B cell (primary cell): ENCODE data around the gene ATPAF2. TPM values are rescaled to one million over a fixed set of nuclear protein-coding genes. Genes with fewer than 3 reads are reported as not detected.

Experiments
- ATAC-seq: fragments of 200-7000 bp; cut with Tn5 transposase; one replicate; pipeline ENCODE4 v1.10.0; 2021; ENCODE audit warnings: low read depth, mild to moderate bottlenecking, moderate number of reproducible peaks, moderate library complexity
- CTCF ChIA-PET: fragments of 350-600 bp; sonication (Branson Sonifier 250); formaldehyde crosslinking; loops from one replicate; lab custom pipeline; 2021; ENCODE audit warnings: antibody characterized with exemption, inconsistent platforms; lab: Charles Lee
- POLR2A ChIA-PET: fragments of 350-600 bp; sonication (Branson Sonifier 250); formaldehyde crosslinking; loops from one replicate; lab custom pipeline; 2021; ENCODE audit warnings: antibody characterized with exemption; lab: Charles Lee
- DNase-seq: peaks from one replicate; pipeline ENCODE4 v3.0.0; 2013
- H2AFZ ChIP-seq: 2 replicates; pipeline ENCODE4 v1.6.1; 2012; ENCODE audit warnings: mild to moderate bottlenecking, low read depth, low read length; ENCODE audit not compliant: insufficient read depth, poor library complexity, severe bottlenecking
- H3K27ac ChIP-seq, 2 donors: 1 replicate in 1 of 2; 2 replicates in 1 of 2; pipeline ENCODE4 v1.5.1; 2012 to 2013; ENCODE audit warnings: low read length in 2 of 2, mild to moderate bottlenecking in 2 of 2, moderate library complexity in 1 of 2
- H3K27me3 ChIP-seq, 4 experiments: fragments of 200-600 bp in 1 of 4; sonication (generic) in 1 of 4; replicated peaks in 1 of 4; 1 replicate in 2 of 4; 2 replicates in 2 of 4; pipeline versions ENCODE4 v1.6.1 to v1.7.0; 2013 to 2016; ENCODE audit warnings: low read length in 3 of 4, mild to moderate bottlenecking in 2 of 4, mixed read lengths in 1 of 4, moderate library complexity in 1 of 4; ENCODE audit not compliant: insufficient read depth in 4 of 4, control insufficient read depth in 3 of 4; ENCODE audit errors: control extremely low read depth in 1 of 4
- H3K36me3 ChIP-seq, 2 experiments: replicated peaks in 1 of 2; 1 replicate in 1 of 2; 2 replicates in 1 of 2; pipeline versions ENCODE4 v1.6.1 to v1.7.1; 2013; ENCODE audit warnings: low read length in 1 of 2; ENCODE audit not compliant: insufficient read depth in 2 of 2, control insufficient read depth in 1 of 2; ENCODE audit errors: control extremely low read depth in 1 of 2, extremely low read depth in 1 of 2
- H3K4me1 ChIP-seq, 2 donors: fragments of 200-600 bp in 1 of 2; sonication (generic) in 1 of 2; 1 replicate in 1 of 2; 2 replicates in 1 of 2; pipeline versions ENCODE4 v1.5.1 to v1.6.1; 2013 to 2017; ENCODE audit warnings: low read length in 2 of 2; ENCODE audit not compliant: control insufficient read depth in 2 of 2, insufficient read depth in 2 of 2
- H3K4me2 ChIP-seq: replicated peaks from 2 replicates; pipeline ENCODE3; 2012; ENCODE audit warnings: mild to moderate bottlenecking, low read depth, low read length; ENCODE audit not compliant: poor library complexity, severe bottlenecking
- H3K4me3 ChIP-seq, 5 experiments: fragments of 200-600 bp in 1 of 5; sonication (generic) in 1 of 5; 1 replicate in 3 of 5; 2 replicates in 2 of 5; pipeline versions ENCODE4 v1.5.1 to v1.7.0; 2011 to 2016; ENCODE audit warnings: low read length in 4 of 5, mild to moderate bottlenecking in 4 of 5, low read depth in 2 of 5, control low read depth in 1 of 5, moderate library complexity in 1 of 5; ENCODE audit not compliant: insufficient read depth in 1 of 5; ENCODE audit errors: control extremely low read depth in 1 of 5, extremely low read depth in 1 of 5
- H3K79me2 ChIP-seq: fragments of 200-600 bp; sonication (generic); one replicate; pipeline ENCODE4 v1.6.0; 2016; ENCODE audit warnings: low read length; ENCODE audit not compliant: control insufficient read depth, insufficient read depth
- H3K9ac ChIP-seq: fragments of 200-600 bp; sonication (generic); 2 replicates; pipeline ENCODE4 v1.6.1; 2017; ENCODE audit warnings: mild to moderate bottlenecking, low read length, moderate library complexity
- H3K9me3 ChIP-seq, 3 donors: one replicate each; pipeline versions ENCODE4 v1.6.1 to v1.7.1; 2013; ENCODE audit warnings: low read length in 2 of 3; ENCODE audit not compliant: control insufficient read depth in 2 of 3, insufficient read depth in 1 of 3; ENCODE audit errors: control extremely low read depth in 1 of 3
- H4K20me1 ChIP-seq: 2 replicates; pipeline ENCODE4 v1.6.0; 2012; ENCODE audit warnings: mild to moderate bottlenecking, low read length; ENCODE audit not compliant: insufficient read depth, control insufficient read depth, poor library complexity, severe bottlenecking
- H3K27ac Mint-ChIP-seq: one replicate; pipeline ENCODE4 v1.8.0; 2021; ENCODE audit warnings: mixed read lengths
- H3K27me3 Mint-ChIP-seq: one replicate; pipeline ENCODE4 v1.8.0; 2021; ENCODE audit warnings: mixed read lengths
- H3K4me1 Mint-ChIP-seq: one replicate; pipeline ENCODE4 v1.8.0; 2021; ENCODE audit warnings: mixed read lengths
- H3K4me3 Mint-ChIP-seq: one replicate; pipeline ENCODE4 v1.8.0; 2021; ENCODE audit warnings: mixed read lengths
- H3K9me3 Mint-ChIP-seq: one replicate; pipeline ENCODE4 v1.8.0; 2022; ENCODE audit warnings: mixed read lengths; ENCODE audit not compliant: insufficient read depth
- EZH2 ChIP-seq: IDR thresholded peaks from 2 replicates; pipeline ENCODE4 v1.6.1; 2012; ENCODE audit warnings: borderline replicate concordance, low read depth, mild to moderate bottlenecking, moderate library complexity, low read length; ENCODE audit not compliant: insufficient read depth, poor library complexity, severe bottlenecking
- WGBS: methylation state at CpG from one replicate; pipeline ENCODE4 v1.1.5; 2013; ENCODE audit warnings: missing lambda C conversion rate; ENCODE audit not compliant: insufficient coverage; 5-methylcytosine and 5-hydroxymethylcytosine counted together
- intact Hi-C: fragments of 100-400 bp; cut with micrococcal nuclease; formaldehyde crosslinking; loops from one replicate; pipeline ENCODE4 v1.10.0; 2022
- polyA plus RNA-seq: library from polyadenylated mRNA; depleted of rRNA; stranded (reverse); fragments of >200 nt; gene quantifications from 2 replicates; pipeline ENCODE4 v1.2.3, GENCODE V29; 2012
- total RNA-seq, 2 donors: library from RNA; stranded (reverse); fragments of 120-200 nt in 1 of 2; gene quantifications; 1 replicate in 1 of 2; 2 replicates in 1 of 2; pipeline versions ENCODE4 v1.2.3 to v1.2.4, GENCODE V29; 2013 to 2022
- TF ChIP-seq, protein P1 (sequence below): fragments of 200-600 bp; IDR thresholded peaks from one replicate; pipeline ENCODE4 v1.8.0; 2022; ENCODE audit warnings: antibody characterized with exemption, mild to moderate bottlenecking

Gene ATPAF2
- total and polyA plus RNA-seq, 2 donors (not counting 1 experiment from before 2014, with no cell fraction given): 60.5 to 73.5 TPM

DNA sequence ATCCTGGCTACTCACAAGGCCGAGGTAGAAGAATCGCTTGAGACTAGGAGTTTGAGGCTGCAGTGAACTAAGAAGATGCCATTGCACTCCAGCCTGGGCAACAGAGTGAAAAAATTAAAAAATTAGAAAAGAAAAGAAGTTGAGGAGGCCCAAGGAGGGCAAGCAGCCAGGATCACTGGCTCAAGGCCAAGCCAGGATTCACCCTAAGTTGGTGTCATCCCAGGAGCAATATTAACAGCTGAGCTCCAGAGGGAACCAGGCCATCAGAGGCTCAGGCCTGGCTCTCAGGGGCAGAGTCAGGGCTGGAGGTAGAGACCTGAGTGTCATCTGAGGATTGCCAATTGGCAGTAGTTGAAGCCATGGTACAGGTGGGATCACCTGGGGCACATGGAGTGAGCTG is 45.6 kb downstream of the ATPAF2 start:
- DNase-seq (no peak), ATAC-seq (no peak)
- Histone ChIP-seq H3K4me1 (no peaks in the 10 kb centered on the region), H3K9me3 (no peaks in the 10 kb centered on the region), H3K9ac (no peak overlapping the region), H3K4me3 (no peak overlapping the region), H3K79me2 (no peaks in the 10 kb centered on the region), H3K27ac (no peak overlapping the region), H3K27me3 (no peaks in the 10 kb centered on the region), H2AFZ (no peak overlapping the region), H3K4me2 (no peak overlapping the region), H3K36me3 (no peaks in the 10 kb centered on the region), H4K20me1 (no peaks in the 10 kb centered on the region)
- H3K4me1 Mint-ChIP-seq: no peaks in the 10 kb centered on the region
- H3K9me3 Mint-ChIP-seq: no peaks in the 10 kb centered on the region
- H3K27me3 Mint-ChIP-seq: no peaks in the 10 kb centered on the region
- H3K4me3 Mint-ChIP-seq: no peak overlapping the region
- no peak overlapping the region for H3K27ac Mint-ChIP-seq
- 100% methylated on average over 1 of the region's 2 CpGs for WGBS
- POLR2A ChIA-PET: no interaction called here
- intact Hi-C loops: no loop called here
- CTCF ChIA-PET: interaction anchor here (1.4 kb wide), 1 partner anchor 9 kb away, joined by 3 read pairs; no protein-coding TSS in a partner anchor
- TF ChIP-seq, protein P1, sequence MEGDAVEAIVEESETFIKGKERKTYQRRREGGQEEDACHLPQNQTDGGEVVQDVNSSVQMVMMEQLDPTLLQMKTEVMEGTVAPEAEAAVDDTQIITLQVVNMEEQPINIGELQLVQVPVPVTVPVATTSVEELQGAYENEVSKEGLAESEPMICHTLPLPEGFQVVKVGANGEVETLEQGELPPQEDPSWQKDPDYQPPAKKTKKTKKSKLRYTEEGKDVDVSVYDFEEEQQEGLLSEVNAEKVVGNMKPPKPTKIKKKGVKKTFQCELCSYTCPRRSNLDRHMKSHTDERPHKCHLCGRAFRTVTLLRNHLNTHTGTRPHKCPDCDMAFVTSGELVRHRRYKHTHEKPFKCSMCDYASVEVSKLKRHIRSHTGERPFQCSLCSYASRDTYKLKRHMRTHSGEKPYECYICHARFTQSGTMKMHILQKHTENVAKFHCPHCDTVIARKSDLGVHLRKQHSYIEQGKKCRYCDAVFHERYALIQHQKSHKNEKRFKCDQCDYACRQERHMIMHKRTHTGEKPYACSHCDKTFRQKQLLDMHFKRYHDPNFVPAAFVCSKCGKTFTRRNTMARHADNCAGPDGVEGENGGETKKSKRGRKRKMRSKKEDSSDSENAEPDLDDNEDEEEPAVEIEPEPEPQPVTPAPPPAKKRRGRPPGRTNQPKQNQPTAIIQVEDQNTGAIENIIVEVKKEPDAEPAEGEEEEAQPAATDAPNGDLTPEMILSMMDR: no peak
- no peak for TF ChIP-seq EZH2

DNA sequence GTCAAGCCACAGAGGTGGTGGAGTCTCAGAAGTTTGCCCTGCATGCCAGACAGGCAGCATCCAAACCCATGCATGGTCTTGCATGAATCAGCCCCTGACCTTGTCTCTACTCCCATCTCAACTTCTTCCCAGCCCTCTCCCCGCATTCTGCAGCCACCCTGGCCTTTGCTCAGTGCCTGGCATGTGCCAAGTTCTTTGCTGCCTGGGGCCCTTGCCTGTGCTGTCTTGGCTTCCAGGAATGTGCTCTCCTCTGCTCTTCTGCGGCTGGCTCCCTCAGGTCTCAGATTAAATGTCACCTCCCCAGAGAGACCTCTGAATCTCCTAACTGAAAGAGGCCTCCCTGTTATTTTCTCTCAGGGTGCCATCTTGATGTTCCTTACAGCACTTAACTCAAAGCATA is 48.7 kb downstream of the ATPAF2 start:
- no peaks in the 10 kb centered on the region for H3K27me3 Mint-ChIP-seq
- H3K4me1 Mint-ChIP-seq: no peaks in the 10 kb centered on the region
- Histone ChIP-seq H4K20me1 (no peaks in the 10 kb centered on the region), H3K9me3 (no peaks in the 10 kb centered on the region), H3K27me3 (no peaks in the 10 kb centered on the region), H3K4me1 (no peaks in the 10 kb centered on the region), H3K9ac (no peak overlapping the region), H3K4me3 (no peak overlapping the region), H3K27ac (no peak overlapping the region), H3K4me2 (no peak overlapping the region), H3K36me3 (no peaks in the 10 kb centered on the region), H2AFZ (no peak overlapping the region), H3K79me2 (no peaks in the 10 kb centered on the region)
- DNase-seq (no peak), ATAC-seq (no peak)
- WGBS: 94% methylated on average over 2 of the region's 2 CpGs
- H3K9me3 Mint-ChIP-seq: no peaks in the 10 kb centered on the region
- intact Hi-C loops: no loop called here
- H3K27ac Mint-ChIP-seq: no peak overlapping the region
- no peak for TF ChIP-seq EZH2
- TF ChIP-seq, protein P1: no peak
- CTCF ChIA-PET: no interaction called here
- POLR2A ChIA-PET: no interaction called here
- H3K4me3 Mint-ChIP-seq: no peak overlapping the region
